Activated gamma-delta T cell treated with anti-CD3 and anti-CD28 coated beads, Interleukin-2, amount 50 U/mL, for 16 hours (primary cell): ENCODE data around the gene P2RX6.
A peak's percentile ranks its signal among the peaks of the same experiment; 100 is the strongest.

Experiments
- DNase-seq: peaks from one replicate; pipeline ENCODE4 v3.0.0-alpha.2; 2020; ENCODE audit warnings: low read depth

Gene P2RX6

DNA sequence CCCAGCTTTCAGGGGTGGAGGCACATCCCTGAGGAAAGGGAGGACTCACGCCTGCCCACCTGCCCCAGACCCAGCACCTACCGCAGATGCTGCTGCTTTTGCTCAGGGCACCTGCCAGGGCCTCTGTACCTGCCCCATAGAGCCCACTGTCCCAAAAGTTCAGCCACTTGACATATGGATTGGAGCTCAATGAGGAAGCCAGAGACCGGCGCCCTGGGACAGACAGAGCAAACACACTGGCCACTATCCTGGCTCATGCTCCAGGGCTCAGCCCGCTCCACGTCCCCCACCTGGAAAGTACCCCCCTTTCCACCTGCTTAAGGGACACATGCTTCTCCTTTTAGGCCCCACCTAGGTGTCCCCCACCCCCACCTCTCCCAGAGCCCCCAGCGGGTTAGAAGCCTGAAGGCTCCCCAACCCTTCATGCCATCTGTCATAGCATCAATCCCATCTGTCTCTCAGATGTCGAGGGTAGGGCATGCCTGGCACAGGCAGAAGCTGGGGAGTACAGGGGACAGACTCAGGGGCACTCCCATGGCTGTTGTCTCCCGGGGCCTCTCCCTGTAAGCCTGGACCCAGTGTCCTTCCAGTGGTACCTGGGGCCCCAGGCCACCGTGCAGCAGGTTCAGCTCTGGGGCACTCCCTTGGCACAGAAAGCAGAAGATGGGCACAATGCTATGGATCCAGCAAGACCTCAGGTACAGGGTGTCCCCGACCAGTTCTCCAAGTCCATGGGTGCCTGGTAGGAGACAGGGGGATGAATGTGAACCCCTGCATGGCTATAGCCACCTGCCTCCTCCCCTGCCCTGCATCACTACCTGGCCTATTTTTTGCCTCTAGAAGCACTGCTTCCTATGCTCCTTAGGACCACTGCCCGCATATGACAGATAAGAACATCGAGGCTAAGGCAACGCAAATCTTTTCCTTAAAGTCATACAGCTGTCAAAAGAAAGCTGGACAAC, 2.2 kb upstream of the P2RX6 start:
- DNase-seq: no peak

DNA sequence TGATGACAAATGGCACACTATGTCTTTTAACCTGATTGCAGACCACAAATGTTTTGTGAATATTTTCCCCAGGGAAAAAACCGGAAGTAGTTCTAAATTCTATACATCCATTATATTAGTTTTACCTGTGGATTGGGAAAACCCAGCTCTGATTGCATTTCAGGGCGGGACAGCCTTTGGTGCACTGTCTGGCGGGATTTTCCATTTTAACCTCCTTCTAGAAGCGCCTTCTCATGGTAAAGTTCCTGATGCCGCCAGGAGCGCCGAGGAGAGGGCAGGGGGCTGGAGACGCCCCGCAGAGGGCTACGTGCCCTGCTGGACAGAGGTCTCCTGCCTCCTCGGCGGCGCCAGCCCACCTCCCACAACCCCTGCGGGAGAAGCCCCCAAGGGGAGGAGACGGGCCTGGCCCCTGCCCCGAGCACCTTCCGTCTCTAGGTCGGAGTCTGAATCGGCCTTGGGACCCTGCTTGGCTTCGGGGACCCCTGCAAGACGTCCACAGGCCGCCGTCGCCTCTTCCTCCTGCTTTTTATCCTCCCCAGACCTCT, 1.2 kb upstream of the P2RX6 start:
- DNase-seq: no peak

- DNase-seq: peak; percentile 80
These were observed 701 bp upstream of the P2RX6 start for GRCh38 chr22:21014202-21014725.

GRCh38 chr22:21015466-21016006, 571 bp downstream of the P2RX6 start:
- DNase-seq: no peak

GRCh38 chr22:21016644-21017420, 1.9 kb downstream of the P2RX6 start:
- DNase-seq: no peak

GRCh38 chr22:21018314-21018713, 3.3 kb downstream of the P2RX6 start:
- DNase-seq: no peak

- no peak for DNase-seq
These were observed 6.0 kb downstream of the P2RX6 start for GRCh38 chr22:21020802-21021429.

- no peak for DNase-seq
These were observed 7.5 kb downstream of the P2RX6 start for GRCh38 chr22:21022507-21022906.

DNA sequence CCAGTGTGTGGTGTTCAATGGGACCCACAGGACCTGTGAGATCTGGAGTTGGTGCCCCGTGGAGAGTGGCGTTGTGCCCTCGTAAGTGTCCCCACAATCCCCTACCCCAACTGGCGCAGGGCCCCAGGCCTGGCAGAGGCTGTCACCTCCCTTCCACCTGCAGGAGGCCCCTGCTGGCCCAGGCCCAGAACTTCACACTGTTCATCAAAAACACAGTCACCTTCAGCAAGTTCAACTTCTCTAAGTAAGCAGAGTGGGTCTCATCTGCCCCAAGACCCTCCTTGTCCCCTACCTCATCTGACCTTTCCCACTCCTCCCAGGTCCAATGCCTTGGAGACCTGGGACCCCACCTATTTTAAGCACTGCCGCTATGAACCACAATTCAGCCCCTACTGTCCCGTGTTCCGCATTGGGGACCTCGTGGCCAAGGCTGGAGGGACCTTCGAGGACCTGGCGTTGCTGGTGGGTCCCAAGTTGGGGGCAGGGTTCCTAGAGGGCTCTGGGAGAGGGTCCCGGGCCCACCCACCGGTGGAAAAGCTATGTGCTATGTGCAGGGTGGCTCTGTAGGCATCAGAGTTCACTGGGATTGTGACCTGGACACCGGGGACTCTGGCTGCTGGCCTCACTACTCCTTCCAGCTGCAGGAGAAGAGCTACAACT, 8.1 kb downstream of the P2RX6 start:
- no peak for DNase-seq

GRCh38 chr22:21025266-21025665, 10.3 kb downstream of the P2RX6 start:
- no peak for DNase-seq

DNA sequence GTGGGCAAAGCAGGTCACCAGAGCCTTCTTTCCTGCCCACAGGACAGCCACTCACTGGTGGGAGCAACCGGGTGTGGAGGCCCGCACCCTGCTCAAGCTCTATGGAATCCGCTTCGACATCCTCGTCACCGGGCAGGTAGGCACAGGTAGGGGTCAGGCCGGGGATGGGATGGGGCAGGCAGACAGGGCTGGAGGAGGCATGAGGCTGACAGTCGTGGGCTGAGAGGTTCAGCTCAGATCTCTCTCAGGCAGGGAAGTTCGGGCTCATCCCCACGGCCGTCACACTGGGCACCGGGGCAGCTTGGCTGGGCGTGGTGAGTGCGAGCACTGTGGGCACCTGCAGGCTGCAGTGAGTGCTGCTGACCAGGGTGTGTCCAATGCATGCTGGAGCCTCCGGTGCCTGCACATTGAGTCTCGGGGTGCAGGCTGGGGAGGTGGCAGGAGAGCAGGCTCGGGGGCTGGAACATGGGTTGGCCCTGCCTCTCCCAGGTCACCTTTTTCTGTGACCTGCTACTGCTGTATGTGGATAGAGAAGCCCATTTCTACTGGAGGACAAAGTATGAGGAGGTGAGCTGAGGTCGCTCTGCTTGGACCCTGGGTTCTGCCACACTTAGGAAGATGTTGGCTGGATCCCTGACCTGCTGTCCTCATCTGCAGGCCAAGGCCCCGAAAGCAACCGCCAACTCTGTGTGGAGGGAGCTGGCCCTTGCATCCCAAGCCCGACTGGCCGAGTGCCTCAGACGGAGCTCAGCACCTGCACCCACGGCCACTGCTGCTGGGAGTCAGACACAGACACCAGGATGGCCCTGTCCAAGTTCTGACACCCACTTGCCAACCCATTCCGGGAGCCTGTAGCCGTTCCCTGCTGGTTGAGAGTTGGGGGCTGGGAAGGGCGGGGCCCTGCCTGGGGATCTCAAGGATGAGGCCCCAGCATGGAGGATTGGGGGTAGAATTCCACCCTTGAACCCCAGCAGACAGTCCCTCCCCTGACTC, 11.1 kb downstream of the P2RX6 start:
- no peak for DNase-seq

DNA sequence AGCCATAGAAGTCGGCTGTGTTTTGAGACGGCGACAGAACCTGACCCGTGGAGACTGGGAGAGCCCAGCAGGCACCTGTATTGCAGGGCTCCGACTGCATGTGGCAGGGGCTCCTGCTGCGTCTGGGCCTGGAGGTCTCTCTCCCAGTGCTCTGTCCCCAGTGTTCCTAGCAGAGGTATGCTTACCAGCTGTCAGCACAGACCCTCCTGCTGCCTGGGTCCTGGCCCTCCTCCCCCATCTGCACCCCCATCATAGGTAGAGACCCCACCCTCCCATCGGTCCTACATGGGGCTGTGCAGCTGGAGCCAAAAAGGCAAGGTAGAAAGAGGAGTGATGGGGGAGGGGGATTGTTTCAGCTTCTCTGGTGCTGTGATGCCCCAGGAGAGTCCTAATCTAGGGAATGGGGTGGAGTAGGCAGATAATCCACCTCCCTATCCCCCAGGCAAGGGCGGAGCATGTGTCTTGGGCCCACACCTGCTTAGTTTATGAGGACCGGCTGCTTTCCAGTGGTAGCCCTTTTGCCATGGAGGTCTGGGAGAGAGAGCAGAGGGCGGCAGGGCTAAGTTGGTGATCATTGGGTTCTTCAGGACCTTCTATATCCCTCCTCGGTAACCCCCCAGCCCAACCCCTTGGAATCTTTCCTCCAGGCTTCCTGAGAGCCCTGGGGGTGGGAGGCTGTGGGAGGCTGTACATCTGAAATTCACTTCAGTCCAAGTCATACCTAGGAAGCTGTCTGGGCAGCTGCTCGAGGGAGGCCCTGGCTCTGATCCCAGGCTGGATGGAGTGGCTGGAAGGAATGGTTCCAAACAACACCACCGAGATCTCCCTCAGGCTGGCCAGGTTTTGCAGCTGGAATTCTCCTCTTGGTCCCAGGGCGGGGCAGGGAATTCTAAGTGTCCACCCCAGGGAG, 12.1 kb downstream of the P2RX6 start:
- DNase-seq: no peak

DNA sequence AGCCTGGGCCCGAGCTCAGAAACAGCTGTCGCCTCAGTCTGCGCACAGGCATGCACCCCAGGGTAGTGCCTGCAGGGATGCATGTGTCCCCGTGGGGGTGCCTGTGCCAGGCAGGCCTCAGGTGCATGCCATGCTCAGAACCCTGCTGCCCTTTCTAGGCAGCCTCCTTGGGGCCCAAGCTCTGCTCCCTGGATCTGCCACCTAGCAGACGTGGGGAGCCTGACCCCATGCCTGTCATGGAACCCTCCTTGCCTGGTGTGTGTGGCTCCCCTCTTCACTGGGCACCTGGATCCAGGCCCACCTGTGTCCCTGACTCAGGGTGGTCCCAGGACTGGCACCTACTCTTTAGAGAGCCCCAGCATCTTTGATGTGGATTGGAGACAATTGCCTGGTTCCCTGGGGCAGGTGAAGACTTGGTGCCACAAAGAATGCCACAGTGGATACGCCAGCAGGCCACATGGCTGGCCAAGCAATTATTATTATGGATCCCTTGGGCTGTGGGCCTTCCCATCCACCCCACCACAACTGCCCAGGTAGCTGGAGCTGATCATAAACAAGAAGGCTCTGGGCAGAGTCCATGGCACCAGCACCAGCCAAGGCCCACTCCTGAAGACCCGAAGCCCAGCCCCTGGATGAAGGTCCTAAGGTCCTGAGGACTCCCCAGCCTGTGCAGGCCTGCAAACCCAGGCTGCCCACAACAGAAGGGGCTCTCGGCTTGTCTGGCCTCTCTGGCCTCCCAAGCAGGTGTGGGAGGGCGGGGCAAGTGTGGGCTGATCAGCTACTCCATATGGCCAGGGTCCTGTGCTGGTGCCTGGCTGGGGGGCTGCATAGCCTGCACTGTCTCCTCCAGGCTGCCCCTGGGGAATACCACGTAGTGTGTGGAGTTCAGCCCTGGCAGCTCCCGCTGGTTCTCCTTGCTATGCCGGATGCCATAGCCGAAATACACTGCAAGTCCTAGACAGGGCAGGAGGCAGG, 13.6 kb downstream of the P2RX6 start:
- no peak for DNase-seq

- DNase-seq: no peak
These were observed 14.6 kb downstream of the P2RX6 start for GRCh38 chr22:21029486-21030025.

DNA sequence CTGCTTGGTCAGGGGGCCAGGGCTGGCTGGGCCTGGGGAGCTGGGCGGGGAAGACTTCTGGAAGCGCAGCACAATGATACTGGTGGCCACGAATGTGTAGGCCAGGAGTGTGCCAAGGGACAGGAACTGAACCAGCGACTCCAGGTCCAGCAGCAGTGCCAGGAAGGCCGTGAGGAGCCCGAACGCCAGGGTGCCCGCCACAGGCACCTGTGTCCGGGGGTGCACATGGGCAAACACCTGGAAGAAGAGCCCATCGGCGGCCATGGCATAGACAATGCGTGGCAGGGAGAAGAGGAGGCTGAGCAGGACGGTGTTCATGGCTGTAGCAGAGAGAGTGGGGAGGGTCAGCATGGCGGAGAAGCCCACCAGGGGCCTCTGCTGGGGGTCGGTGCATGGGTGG, 15.1 kb downstream of the P2RX6 start:
- no peak for DNase-seq

GRCh38 chr22:21030621-21031544, 15.9 kb downstream of the P2RX6 start:
- no peak for DNase-seq
